PC-9 (cell line): Measurements from ENCODE around the gene ERBB2. TPM values are rescaled to one million over a fixed set of nuclear protein-coding genes. Genes with fewer than 3 reads are reported as not detected.

Source experiments
- BruUV-seq: library from RNA; stranded (reverse); fragments of 400-500 nt; replicated peaks from 2 replicates; lab custom pipeline; 2021; lab: Mats Ljungman, UMichigan
- CTCF ChIA-PET: fragments of 300-600 bp; sonication (Branson Sonifier 250); formaldehyde crosslinking; loops from one replicate; lab custom pipeline; 2022; ENCODE audit warnings: antibody characterized with exemption; lab: Charles Lee
- POLR2A ChIA-PET: fragments of 300-600 bp; sonication (Branson Sonifier 250); formaldehyde crosslinking; loops from one replicate; lab custom pipeline; 2022; ENCODE audit warnings: antibody characterized with exemption; ENCODE audit not compliant: unreplicated experiment; lab: Charles Lee
- DNase-seq, 2 experiments: peaks; one replicate each; pipeline versions ENCODE4 v3.0.0 to v3.0.0-alpha.2; 2015 to 2022; ENCODE audit warnings: mixed read lengths in 1 of 2
- H2AFZ ChIP-seq: fragments of 200-600 bp; sonication (generic); 2 replicates; pipeline ENCODE4 v1.8.1; 2017; ENCODE audit warnings: antibody characterized with exemption
- H3F3A ChIP-seq: fragments of 200-600 bp; sonication (generic); 2 replicates; pipeline ENCODE4 v1.8.1; 2017; ENCODE audit warnings: antibody characterized with exemption, mild to moderate bottlenecking, low read depth; ENCODE audit not compliant: insufficient read depth
- H3K27ac ChIP-seq: fragments of 200-600 bp; sonication (generic); 2 replicates; pipeline ENCODE4 v1.6.1; 2016; ENCODE audit warnings: mixed run types
- H3K27me3 ChIP-seq: fragments of 200-600 bp; sonication (generic); 2 replicates; pipeline ENCODE4 v1.6.1; 2016; ENCODE audit warnings: low read depth, mixed run types; ENCODE audit not compliant: insufficient read depth
- H3K36me3 ChIP-seq: fragments of 200-600 bp; sonication (generic); 2 replicates; pipeline ENCODE4 v1.6.1; 2016; ENCODE audit warnings: low read depth, mixed run types
- H3K4me1 ChIP-seq: fragments of 200-600 bp; sonication (generic); replicated peaks from 2 replicates; pipeline ENCODE4 v1.6.1; 2016; ENCODE audit warnings: mixed run types; ENCODE audit not compliant: insufficient read depth
- H3K4me2 ChIP-seq: fragments of 200-600 bp; sonication (generic); 2 replicates; pipeline ENCODE4 v1.6.1; 2017; ENCODE audit warnings: mixed run types
- H3K4me3 ChIP-seq: fragments of 200-600 bp; sonication (generic); 2 replicates; pipeline ENCODE4 v1.6.1; 2016; ENCODE audit warnings: mixed run types
- H3K79me2 ChIP-seq: fragments of 200-600 bp; sonication (generic); 2 replicates; pipeline ENCODE4 v1.6.1; 2017; ENCODE audit warnings: low read depth, mixed run types
- H3K9me2 ChIP-seq: fragments of 200-600 bp; sonication (generic); 2 replicates; pipeline ENCODE4 v1.8.1; 2017; ENCODE audit warnings: mild to moderate bottlenecking; ENCODE audit not compliant: insufficient read depth
- H3K9me3 ChIP-seq: fragments of 200-600 bp; sonication (generic); 2 replicates; pipeline ENCODE4 v1.8.1; 2016; ENCODE audit warnings: low read depth; ENCODE audit not compliant: insufficient read depth
- H4K20me1 ChIP-seq: fragments of 200-600 bp; sonication (generic); 2 replicates; pipeline ENCODE4 v1.8.1; 2017; ENCODE audit not compliant: insufficient read depth
- EZH2 ChIP-seq: fragments of 200-600 bp; sonication (generic); IDR thresholded peaks from 2 replicates; pipeline ENCODE4 v1.8.0; 2017; ENCODE audit warnings: antibody characterized with exemption, low read depth
- intact Hi-C: fragments of 100-400 bp; cut with micrococcal nuclease; formaldehyde crosslinking; loops from one replicate; pipeline ENCODE4 v1.10.0; 2022; ENCODE audit not compliant: unreplicated experiment
- total RNA-seq: library from RNA; stranded (reverse); gene quantifications from 2 replicates; pipeline ENCODE4 v1.2.3, GENCODE V29; 2021
- TF ChIP-seq, protein P1 (sequence below): fragments of 200-600 bp; sonication (generic); conservative IDR thresholded peaks from 2 replicates; pipeline ENCODE4 v1.6.1; 2017; ENCODE audit warnings: mixed run types, antibody characterized with exemption, mild to moderate bottlenecking, moderate library complexity

The ERBB2 gene
- total RNA-seq, 1 experiment from 2014 or later: 90.6 TPM

DNA sequence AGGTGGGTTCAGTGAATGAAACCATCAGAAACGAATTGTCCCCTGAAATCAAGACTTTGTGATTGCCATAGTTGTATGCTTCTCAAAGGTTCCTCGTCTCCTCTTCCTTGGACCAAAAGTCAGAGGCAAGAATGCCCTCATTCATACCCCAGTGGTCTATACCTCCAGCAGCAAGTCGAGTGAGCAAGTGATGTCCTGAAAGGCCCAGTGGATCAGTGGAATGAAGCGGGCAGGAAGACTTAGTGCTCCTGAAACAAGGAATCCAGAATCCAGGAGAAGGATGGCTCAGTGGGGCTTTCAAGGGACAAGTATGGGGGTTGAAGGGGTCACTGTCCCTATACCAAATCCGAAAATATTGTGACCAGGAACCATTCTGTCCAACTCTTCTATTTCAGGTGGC lies 5.3 kb upstream of the ERBB2 start:
- ChIA-PET CTCF (no interaction called here), POLR2A (no interaction called here)
- BruUV-seq: no TSS peak
- intact Hi-C loops: no loop called here
- Histone ChIP-seq H3K4me1 (peaks cover 10% of the 10 kb centered on the region), H3K9me2 (no peaks in the 10 kb centered on the region), H3K36me3 (no peaks in the 10 kb centered on the region), H4K20me1 (no peaks in the 10 kb centered on the region), H3K9me3 (no peaks in the 10 kb centered on the region), H2AFZ (no peak overlapping the region), H3K4me2 (no peak overlapping the region), H3K79me2 (0 out of 2 replicates have a peak, but pooled peaks cover 4% of the 10 kb centered on the region), H3K27ac (no peak overlapping the region), H3F3A (no peaks in the 10 kb centered on the region; the same call in 1 of the 2 replicates), H3K27me3 (no peaks in the 10 kb centered on the region), H3K4me3 (no peak overlapping the region)
- no peak for TF ChIP-seq EZH2
- TF ChIP-seq, protein P1, sequence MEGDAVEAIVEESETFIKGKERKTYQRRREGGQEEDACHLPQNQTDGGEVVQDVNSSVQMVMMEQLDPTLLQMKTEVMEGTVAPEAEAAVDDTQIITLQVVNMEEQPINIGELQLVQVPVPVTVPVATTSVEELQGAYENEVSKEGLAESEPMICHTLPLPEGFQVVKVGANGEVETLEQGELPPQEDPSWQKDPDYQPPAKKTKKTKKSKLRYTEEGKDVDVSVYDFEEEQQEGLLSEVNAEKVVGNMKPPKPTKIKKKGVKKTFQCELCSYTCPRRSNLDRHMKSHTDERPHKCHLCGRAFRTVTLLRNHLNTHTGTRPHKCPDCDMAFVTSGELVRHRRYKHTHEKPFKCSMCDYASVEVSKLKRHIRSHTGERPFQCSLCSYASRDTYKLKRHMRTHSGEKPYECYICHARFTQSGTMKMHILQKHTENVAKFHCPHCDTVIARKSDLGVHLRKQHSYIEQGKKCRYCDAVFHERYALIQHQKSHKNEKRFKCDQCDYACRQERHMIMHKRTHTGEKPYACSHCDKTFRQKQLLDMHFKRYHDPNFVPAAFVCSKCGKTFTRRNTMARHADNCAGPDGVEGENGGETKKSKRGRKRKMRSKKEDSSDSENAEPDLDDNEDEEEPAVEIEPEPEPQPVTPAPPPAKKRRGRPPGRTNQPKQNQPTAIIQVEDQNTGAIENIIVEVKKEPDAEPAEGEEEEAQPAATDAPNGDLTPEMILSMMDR: no peak
- no peak for DNase-seq

DNA sequence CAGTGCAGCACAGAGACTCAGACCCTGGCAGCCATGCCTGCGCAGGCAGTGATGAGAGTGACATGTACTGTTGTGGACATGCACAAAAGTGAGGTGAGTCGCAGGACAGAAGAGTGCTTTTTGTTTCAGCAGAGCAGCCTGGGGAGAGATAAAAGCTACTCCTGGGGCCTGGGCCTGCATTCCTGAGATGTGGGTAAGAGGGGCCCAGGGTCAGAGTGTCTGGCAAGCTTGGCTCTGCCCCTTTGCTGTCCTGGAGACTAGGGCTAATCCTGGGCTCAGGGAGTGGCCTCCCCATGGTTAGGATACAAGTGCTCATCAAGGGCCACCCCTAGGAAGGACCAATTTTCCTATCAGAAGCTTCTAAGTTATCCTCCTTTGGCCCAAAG lies 4.8 kb upstream of the ERBB2 start:
- no TSS peak for BruUV-seq
- intact Hi-C loops: no loop called here
- Histone ChIP-seq H3K4me1 (peaks cover 5% of the 10 kb centered on the region), H3K4me2 (no peak overlapping the region), H3F3A (no peaks in the 10 kb centered on the region; the same call in 1 of the 2 replicates), H3K9me2 (no peaks in the 10 kb centered on the region), H2AFZ (no peak overlapping the region), H3K79me2 (peaks cover 7% of the 10 kb centered on the region), H3K9me3 (no peaks in the 10 kb centered on the region), H3K4me3 (no peak overlapping the region), H4K20me1 (no peaks in the 10 kb centered on the region), H3K27me3 (no peaks in the 10 kb centered on the region), H3K27ac (no peak overlapping the region), H3K36me3 (no peaks in the 10 kb centered on the region)
- no peak for DNase-seq
- ChIA-PET CTCF (no interaction called here), POLR2A (no interaction called here)
- TF ChIP-seq EZH2: no peak
- TF ChIP-seq, protein P1: no peak

DNA sequence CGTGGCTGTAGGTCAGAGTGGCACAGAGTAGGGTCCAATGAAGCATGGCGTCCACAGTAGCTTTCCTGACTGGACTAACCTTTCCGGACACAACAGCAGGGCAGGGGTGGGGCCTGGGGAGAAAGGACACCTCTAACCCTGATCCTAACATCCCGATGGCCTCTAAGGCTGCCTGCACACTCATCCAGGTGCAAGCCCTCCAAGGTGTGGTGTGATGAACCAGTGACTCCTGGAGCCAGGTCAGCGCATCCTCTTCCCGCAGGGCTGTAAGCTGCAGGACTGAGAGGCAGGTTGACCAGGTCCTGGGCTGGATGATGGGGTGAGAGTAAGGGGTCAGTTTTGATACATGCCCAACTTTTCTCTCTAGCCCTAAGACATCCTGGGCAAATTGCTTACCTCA lies 3.1 kb upstream of the ERBB2 start:
- H3K4me3 ChIP-seq: no peak overlapping the region
- H3K9me3 ChIP-seq: no peaks in the 10 kb centered on the region
- peaks cover 15% of the 10 kb centered on the region for H3K4me1 ChIP-seq
- peaks cover 10% of the 10 kb centered on the region for H3F3A ChIP-seq
- no peak overlapping the region for H3K4me2 ChIP-seq
- peaks cover 24% of the 10 kb centered on the region for H3K79me2 ChIP-seq
- H3K36me3 ChIP-seq: no peaks in the 10 kb centered on the region
- ChIA-PET CTCF (no interaction called here), POLR2A (no interaction called here)
- H2AFZ ChIP-seq: no peak overlapping the region
- no peaks in the 10 kb centered on the region for H3K9me2 ChIP-seq
- peaks cover 4% of the 10 kb centered on the region; the same call in 1 of the 2 replicates for H4K20me1 ChIP-seq
- BruUV-seq: no TSS peak
- TF ChIP-seq, protein P1: no peak
- TF ChIP-seq EZH2: no peak
- no peaks in the 10 kb centered on the region for H3K27me3 ChIP-seq
- no peak for DNase-seq
- intact Hi-C loops: no loop called here
- no peak overlapping the region for H3K27ac ChIP-seq
